ENCODE measurements around the gene TMEM158.

The TMEM158 gene

DNA sequence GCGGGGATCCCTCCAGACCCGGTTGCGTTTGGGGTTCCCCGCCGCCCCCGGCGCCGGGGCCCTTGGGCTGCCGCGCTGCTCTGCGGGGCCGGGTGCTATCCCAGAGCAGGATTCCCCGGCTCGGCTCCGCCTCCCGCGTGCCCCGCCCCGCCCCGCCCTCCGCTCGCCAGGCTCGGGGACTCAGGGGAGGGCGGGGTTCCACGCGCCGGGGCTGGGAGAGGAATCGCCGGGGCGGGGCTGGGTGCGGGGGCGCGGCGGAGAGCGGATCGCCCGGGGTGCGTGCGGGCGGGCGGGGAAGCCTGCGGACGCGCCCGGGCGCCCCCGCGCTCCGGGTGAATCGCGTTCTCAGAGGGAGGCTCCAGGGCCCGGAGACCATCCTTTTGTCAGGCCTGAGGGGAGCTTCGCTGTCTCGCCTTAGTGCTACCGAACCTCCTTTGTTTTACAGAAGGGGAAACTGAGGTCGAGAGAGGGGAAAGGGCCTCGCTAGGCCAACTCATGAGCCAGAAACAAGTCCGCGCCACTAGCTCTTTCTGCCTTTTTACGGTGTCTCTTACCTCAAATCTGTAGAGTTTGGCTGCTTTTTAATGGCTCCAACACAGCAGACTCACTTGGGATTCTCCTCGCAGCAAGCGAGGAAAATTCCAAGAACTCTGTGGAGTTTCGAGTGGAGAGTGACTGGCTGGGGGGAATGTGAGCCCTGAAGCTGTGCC lies at the start of gene TMEM158:
TSS of gene TMEM158 (minus strand) at position 82 of the 710 bp plus-strand sequence. CDS start 260 bp downstream, outside the sequence.
- DNase-seq (ENCODE audit: low spot score): peak; percentile 97

DNA sequence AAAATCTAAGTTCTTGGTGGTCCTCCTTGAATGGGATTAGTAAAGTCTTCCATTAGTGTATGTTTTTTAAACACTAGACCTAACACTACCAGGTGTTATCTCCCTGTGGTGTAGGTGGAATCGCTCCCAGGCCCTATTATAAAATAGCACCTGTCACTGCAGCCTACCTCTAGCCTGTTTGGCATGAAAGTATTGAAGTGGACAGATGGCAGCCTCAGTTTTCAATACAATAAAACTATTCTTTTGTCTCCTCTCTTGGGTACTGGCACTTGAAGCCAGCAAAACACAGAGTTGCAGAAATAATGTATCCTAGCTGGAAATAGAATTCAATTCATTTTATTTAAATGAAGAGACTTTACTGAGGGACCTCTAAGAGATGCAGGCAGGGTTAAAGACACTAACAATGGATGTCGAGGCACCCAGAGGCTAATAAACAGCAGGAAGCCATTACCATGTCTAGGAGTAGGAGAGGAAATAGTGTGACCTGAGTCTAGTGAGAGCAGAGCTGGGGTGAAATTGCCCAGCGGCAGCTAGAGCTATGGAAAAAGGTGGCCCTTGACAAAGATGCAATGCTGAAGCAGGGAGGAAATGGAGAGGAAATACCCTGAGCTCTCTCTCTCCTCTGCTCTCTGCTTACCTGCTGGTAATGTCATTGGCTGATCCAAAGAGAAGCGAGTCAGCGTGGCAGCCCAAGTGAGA lies 49.1 kb upstream of the TMEM158 start:
- no peak for DNase-seq (ENCODE audit: low spot score)

DNA sequence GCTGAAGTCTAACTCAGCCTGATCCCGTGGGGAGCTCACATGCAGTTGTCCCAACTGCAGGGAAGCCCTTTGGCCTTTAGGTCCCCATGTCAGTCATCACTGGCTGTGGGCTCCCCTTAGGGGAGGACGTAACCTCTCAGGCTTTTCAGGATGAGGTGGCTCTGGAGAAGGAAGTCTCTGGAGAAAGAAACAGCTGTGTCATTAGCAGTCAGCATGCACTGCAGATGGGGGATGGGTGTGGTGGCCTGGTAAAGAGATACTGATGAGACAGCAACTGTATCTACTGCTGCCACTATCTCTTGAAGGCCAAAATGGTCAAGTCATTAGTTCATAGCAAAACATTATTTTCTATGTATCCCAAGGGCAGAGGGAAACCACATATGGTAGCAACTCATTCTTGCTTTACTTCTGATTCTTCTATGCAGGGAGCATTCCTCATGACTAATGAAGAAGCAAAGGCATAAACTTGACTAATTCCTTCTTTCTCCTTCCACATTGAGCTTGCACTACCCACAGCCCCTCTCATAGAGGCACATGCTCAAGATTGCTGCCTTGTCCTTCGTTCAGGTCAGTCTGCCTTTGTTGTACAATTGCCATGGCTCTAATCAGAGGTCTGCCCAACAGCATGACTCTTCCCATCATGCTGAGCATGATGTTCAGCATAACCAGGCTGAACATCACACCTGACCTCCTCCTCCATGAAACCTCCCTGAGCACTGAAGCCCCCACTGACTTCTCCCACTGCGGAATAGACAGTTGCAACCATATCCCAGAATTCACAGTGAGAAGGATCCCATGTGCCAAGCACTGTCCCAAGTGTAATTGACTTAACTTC lies 47.8 kb upstream of the TMEM158 start:
- peak; percentile 28 for DNase-seq (ENCODE audit: low spot score)

DNA sequence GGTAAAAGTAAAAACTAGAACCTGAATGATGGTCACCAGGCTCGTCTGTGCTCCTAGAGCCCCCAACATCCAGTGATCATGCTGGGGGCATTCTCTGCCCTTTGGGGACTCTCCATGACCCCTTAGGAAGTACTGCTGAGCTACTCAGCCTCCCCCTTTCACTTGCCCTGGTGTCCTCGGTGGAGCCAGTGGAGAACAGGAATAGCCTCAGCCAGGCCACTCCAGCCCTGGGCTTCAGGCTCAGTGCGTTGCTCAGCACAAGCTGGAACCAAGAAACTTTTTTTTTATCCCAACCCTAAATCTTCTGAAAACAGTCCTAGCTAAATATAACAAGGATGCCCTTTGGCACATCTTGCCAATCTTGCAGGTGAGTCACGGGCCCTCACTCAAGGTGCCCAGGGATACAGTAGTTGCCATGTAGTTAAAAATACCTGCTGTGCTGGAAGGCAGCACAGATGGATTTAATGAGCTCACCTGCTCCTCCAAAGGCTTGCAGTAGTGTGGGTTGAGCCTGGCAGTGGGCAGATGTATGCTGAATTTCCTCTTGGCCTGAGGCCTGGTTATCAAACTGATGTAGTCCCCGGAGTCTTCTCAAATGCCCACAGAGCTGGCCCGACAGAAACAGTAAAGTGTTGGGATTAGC lies 46.9 kb upstream of the TMEM158 start:
- no peak for DNase-seq (ENCODE audit: low spot score)

DNA sequence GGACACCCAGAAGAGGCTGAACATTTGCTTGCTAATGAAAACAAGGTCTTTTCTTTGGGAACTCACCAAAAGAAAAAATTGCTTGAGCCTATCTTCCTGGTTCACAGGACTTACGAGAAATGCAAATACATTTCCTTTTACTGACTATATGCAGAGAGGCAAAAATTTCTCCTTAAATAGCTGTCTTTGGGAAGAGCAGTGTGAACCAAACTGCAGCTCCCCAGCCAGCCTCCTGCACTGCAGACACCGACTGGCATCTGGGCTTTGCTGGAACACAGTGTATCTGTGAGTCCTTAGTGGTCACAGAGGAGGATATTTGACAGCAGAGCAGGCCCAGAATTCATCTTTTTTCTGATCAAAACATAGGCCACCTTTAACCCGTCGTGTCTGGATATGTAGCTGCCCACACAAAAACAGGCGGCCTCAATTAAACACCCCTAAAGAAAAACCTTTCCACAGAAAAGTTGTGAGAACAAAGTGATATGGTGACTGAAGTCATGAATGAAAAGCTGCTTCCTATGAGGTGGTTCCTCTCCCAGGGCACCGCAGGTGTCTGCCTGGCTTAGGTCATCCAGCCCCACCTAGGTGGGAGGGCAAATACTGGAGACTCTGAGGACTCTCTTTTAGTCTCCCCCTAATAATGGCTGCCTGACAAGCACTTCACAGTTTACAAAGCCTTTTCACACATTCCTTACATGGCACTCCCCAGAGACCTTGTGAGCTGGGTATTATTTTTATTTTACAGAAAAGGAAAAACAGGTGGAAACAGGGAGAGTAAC lies 46.1 kb upstream of the TMEM158 start:
- DNase-seq (ENCODE audit: low spot score): no peak

DNA sequence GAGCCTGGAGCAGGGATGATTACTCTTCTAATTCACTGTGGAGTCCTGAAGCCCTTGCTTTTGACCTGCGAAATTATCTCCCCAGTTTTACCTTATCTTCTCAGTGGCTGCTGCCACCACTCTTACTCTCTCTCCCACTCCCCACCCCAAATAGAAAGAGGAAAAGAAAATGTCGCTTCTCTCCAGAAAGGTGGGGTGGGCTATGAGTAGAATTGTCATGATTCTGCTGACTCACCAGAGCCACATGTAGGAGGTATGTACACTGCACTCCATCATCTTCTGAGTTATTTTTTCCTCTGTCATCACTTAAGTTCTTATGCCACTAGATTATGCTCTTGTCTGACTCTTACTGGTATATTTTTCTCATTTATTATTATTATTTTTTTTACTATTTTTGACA lies 43.9 kb upstream of the TMEM158 start:
- DNase-seq (ENCODE audit: low spot score): no peak

DNA sequence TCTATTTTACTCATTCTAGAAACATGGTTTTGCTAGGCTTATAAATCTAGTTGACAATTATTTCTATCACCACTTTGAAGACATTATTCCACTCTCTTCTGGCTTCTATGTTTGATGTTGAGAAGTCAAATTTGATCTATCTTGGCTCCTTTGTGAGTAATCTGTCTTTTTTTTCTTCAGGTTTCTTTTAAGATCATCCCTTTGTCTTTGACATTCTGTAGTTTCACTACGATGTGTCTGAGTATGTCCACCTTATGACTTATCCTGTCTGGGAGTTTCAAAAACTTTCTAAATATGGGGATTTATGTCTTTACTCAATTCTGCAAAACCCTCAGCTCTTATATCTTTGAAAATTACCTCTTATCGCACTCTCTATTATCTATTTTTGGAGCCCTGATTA lies 41.0 kb upstream of the TMEM158 start:
- DNase-seq (ENCODE audit: low spot score): no peak

DNA sequence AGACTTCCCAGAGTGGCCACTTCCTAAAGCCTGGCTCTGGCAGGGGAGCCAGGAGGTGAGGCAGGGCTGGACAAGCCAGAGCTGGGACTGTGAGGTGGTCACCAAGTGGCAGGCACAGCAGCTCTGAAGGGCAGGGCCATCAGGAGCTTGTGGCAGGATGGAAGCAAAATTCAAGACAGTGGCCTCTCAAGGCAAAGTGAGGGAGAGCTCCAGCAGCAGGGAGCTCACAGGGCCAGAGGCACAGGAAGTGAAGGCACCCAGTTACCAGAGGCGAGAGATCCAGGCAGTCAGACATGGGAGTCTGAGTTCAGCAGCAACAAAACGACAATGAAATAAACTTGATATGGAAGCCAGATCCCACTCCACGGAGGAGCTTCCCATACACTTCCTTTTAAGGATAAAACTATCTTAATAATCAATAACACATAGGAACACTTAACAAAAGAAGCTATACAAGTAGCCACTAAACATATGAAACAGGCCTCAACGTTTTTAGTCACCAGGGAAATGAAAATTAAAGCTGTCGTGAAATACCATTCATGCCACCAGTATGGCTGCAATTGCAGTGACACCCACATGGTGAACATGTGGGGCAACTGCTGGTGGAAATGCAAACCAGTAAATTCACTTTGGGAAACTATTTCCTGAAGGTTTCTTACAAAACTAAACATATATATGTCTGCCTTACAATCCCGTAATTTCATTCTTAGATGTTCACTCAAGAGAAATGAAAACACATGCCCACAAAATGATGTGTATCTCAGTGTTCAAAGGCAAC lies 35.4 kb upstream of the TMEM158 start:
- DNase-seq (ENCODE audit: low spot score): no peak

DNA sequence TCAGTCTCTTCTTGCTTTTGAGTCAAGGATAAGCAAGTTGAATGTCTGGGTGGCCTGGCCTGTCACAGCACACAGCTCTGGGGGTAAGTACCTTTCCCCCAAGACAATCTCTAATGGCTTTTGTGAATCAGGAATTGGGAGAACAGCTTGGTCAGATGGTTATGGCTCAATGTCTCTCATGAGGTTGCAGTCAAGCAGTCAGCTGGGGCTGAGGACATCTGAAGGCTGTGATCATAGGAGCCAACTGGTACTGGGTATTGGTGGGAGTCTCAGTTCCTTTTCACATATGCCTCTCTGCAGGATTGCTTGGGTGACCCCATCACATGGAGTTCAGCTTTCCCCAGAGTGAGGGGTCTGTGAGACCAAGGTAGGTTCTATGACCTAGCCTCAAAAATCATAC lies 33.0 kb upstream of the TMEM158 start:
- DNase-seq (ENCODE audit: low spot score): no peak

DNA sequence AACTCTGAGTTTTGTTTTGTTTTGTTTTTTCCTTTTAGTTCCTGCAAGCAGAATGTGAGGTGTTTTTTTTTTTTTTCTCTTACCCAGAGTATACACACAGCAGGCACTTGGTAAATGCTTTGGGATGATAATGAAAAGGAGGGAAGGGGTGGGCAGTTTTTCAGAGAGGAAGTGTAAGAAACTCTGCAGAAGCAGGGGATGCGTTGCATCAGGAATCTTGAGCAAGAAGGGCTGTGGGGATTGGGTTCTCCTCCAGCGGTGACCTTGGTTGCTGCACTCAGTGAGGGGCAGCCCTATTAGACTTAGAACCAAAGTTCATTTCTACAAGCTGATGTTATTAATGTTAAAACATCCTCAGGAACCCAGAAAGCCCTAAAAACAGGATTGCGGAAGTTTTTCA lies 32.2 kb upstream of the TMEM158 start:
- DNase-seq (ENCODE audit: low spot score): no peak

DNA sequence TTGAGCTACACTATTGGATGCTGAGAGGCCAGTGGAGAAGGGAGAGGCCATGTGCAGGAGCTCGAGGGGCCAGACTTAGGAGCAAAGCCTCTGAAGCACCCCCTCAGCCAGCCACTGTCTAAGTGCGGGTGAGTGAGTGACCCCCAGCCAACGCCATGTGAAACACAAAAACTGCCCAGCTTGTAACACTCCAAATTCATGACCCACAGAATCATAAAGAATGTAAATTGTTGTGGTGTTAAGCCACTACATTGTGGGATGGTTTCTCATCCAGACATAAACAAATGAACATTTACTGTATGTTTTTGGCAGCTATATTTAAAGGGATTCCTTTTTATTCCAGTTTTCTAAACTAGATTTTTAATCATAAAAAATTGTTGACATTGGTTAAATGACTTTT lies 27.2 kb upstream of the TMEM158 start:
- DNase-seq (ENCODE audit: low spot score): no peak

DNA sequence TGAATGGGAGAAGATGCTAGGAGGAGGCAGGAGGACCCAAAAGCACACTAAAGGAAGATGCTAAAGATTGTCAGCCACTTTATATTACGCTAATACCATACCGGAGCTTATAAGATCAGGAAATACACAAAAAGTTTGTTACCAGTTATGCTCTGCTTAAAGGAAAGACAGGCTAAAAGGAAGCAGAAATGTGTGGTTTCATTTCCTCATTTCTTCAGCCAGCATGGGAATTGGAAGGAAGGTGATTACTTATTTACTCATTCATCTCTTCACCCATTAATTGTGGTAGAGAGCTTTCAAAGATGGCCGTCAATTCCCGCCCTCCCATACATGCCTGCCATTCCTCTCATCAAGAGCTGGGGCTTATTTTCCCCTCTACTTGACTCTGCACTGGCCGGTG lies 26.7 kb upstream of the TMEM158 start:
- no peak for DNase-seq (ENCODE audit: low spot score)

DNA sequence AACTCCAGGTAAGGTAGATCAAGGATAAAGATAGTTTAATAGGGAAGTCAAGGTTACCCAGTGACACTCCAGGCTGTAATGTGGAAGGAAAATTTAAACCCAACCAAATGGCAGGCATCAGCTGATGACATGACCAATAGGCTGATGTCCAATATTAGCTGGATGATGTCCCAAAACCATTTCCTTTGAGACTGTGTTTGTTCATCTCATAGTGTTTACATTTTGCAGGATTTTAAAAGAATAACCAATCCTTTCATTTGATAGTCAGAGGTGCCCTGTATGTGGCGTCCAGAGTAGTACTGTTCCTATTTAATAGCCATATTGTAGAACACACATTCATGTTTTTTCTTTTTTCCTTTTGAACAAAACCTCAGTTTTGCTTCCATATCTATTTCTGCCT lies 23.3 kb upstream of the TMEM158 start:
- no peak for DNase-seq (ENCODE audit: low spot score)

DNA sequence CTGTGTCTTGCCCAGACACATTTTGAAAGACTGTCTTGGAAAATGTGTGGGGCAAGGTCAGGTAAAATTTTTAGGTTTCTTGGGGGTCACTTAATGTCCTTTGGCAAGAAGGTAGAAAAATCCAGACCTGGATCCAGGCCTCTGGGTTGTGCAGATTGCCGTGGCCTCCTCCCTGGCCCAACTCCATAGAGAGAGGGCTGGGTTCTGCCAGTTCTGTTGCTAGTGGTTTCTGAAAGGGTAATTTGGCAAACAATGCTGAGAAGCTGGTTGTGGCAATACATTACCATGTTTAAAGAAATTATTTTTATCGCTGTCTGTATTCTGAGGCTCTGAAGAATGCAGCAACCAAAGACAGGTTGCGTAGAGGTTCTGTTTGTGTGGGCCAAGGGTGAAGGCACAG lies 20.2 kb upstream of the TMEM158 start:
- DNase-seq (ENCODE audit: low spot score): no peak

DNA sequence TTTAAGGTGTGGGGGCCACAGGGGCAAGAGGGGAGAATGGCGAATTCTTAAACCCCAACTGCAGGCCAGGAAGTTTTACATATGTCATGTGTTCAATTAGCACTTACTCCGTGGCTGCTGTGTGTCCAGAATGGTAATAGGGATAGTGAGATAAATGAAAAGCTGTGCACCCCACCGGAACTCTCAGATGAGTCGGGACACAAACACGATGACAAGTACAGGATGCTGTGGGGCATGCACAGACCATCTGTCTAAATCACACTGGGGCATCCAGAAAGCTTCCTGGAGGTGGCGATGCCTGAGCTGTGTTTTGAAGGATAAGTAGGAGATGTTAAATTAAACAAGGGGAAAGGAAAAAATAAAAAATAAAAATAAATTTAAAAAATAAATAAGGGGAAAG lies 18.3 kb upstream of the TMEM158 start:
- DNase-seq (ENCODE audit: low spot score): no peak

DNA sequence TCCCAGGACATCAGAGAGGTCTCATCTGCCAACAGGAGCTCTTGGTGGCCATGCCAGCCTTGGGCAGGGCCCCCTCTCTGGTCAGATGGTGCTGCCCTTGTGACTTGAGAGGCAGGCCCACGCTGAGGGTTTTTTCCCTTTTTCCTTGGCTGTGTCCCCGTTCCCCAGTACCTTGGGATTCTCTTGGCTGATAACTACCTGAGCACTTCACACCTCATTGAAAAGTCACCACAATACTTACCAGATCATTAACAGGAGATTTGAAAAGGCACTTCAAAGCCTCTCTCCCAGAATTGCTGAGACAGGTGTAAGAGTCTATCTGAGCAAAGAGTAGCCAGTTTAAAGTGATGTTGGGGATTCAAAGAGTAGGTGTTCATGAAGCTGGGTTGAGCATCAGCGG lies 15.1 kb upstream of the TMEM158 start:
- no peak for DNase-seq (ENCODE audit: low spot score)

DNA sequence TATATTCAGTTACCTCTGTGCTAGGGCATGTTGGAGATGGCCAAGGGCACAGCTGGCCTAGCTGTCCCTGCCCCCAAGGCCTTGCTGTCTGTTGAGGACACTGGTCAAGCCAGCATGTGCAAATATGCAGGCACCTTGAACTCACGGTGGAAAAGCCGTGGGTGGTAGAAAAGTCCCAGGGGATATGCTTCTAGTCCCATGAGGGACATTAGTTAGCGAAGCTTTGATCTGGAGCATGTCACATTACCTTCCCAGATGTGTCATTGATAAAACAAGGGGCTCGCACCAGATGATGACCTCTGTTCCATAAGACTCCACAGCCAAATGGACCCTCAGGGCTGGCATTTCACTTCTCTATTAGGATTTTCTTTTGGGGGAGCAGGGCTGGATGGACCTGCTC lies 14.2 kb upstream of the TMEM158 start:
- DNase-seq (ENCODE audit: low spot score): no peak

DNA sequence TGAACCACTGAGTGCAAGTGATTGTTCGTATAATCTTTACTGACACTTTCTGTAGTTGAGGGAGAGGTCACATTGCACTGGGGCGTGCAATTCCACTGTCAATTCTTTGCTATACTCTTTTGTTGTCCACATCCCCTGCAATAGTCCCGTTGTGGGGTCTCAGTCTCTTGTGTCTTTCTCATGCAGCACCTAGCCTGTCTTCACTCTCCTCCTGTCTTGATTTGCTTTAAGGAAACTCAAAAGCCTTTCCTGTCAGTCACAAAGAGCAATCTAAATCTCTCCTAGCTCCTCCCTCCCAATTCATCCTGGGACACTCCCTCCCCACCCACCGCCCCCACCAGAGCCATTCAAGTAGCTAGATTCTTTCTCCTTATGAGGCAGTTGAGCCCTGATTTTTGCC lies 13.2 kb upstream of the TMEM158 start:
- no peak for DNase-seq (ENCODE audit: low spot score)

DNA sequence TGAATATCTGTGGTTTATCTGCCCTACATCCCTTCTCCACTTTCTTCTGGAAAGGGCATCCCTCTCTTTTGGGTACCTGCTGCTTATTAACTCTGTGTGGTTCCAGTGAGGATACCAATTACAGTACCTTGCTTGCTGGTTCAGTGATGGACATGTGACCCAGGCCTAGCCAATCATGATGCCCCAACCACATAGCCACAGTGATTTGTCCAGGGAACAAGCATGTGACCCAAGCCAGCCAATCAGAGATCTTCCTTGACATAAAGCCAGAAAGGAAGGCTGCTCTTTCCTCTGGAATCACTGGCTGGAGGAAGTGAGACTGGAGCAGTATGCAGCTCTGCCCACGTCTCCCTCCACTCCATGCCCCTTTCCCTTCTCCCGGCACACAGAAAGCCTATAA lies 10.9 kb upstream of the TMEM158 start:
- no peak for DNase-seq (ENCODE audit: low spot score)

DNA sequence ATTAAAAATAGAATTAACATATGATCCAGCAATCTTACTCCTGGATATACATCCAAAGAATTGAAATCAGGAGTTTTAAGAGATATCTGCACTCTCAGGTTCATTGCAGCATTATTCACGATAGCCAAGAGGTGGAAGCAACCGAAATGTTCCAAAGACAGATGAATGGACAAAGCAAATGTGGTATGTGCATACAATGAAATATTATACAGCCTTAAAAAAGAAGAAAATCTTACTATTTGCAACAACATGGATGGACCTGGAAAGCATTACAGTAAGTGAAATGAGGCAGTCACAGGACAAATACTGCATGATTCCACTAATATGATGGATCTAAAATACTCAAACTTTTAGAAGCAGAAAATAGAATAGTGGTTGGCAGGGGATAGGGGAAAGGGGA lies 9.3 kb upstream of the TMEM158 start:
- DNase-seq (ENCODE audit: low spot score): no peak

DNA sequence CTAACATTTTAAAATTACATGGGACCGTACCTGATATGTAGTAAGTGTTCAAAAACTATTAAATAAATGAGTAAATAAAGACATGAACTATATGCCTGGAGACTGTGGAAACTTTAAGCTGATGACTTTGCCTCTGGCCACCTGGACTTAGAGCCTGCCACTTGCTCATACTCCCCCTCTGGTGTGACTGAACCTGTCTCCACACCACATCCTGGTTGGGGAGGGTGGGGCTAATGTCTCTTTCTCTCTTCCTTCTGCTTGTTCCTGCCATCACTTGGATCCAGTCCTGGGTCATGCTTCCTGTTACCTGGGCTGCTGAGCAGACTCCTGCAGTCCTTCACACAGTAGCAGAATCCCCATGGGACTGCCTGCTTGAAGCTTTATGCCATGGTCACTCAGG lies 8.2 kb upstream of the TMEM158 start:
- no peak for DNase-seq (ENCODE audit: low spot score)
